GM19452 (cell line): ENCODE measurements around the gene PDE8A.
"Not testable (repeated sequence)": the region's sequence is repeated elsewhere in the genome, so short reads cannot be mapped to it uniquely, and the experiment has no call there.

Experiments used
- ATAC-seq: cut with Tn5 transposase; IDR thresholded peaks from one replicate; pipeline ENCODE4 v1.9.1; 2021; ENCODE audit not compliant: unreplicated experiment

Gene PDE8A

GRCh38 chr15:85008474-85009260 is 27.0 kb downstream of the PDE8A start:
- no peak for ATAC-seq

GRCh38 chr15:85009435-85009834 is 27.8 kb downstream of the PDE8A start:
- ATAC-seq = no peak

- ATAC-seq = no peak
Measured at GRCh38 chr15:85010071-85010385, 28.4 kb downstream of the PDE8A start.

- no peak for ATAC-seq
Measured at GRCh38 chr15:85010386-85011159, 28.9 kb downstream of the PDE8A start.

GRCh38 chr15:85011160-85011571 is 29.5 kb downstream of the PDE8A start:
- ATAC-seq = no peak

- not testable (repeated sequence) for ATAC-seq
Measured at GRCh38 chr15:85011724-85012123, 30.1 kb downstream of the PDE8A start.

GRCh38 chr15:85013785-85014184 is 32.1 kb downstream of the PDE8A start:
- ATAC-seq = no peak

- ATAC-seq = no peak
Measured at GRCh38 chr15:85014932-85015331, 33.3 kb downstream of the PDE8A start.

GRCh38 chr15:85016275-85016674 is 34.6 kb downstream of the PDE8A start:
- ATAC-seq = no peak

- ATAC-seq = no peak
Measured at GRCh38 chr15:85019815-85020590, 38.3 kb downstream of the PDE8A start.

- ATAC-seq = no peak
Measured at GRCh38 chr15:85021409-85021808, 39.8 kb downstream of the PDE8A start.

- ATAC-seq = no peak
Measured at GRCh38 chr15:85022860-85023403, 41.3 kb downstream of the PDE8A start.

- no peak for ATAC-seq
Measured at GRCh38 chr15:85024003-85024402, 42.3 kb downstream of the PDE8A start.

GRCh38 chr15:85024509-85025336 is 43.1 kb downstream of the PDE8A start:
- no peak for ATAC-seq

GRCh38 chr15:85025516-85026251 is 44.0 kb downstream of the PDE8A start:
- no peak for ATAC-seq

- no peak for ATAC-seq
Measured at GRCh38 chr15:85026304-85027032, 44.8 kb downstream of the PDE8A start.

- no peak for ATAC-seq
Measured at GRCh38 chr15:85027033-85027380, 45.4 kb downstream of the PDE8A start.

GRCh38 chr15:85027421-85027820 is 45.8 kb downstream of the PDE8A start:
- no peak for ATAC-seq

GRCh38 chr15:85028416-85028815 is 46.8 kb downstream of the PDE8A start:
- ATAC-seq = no peak
